Calu3 (cell line): ENCODE measurements around the gene PAX2. TPM values are rescaled to one million over a fixed set of nuclear protein-coding genes. Genes with fewer than 3 reads are reported as not detected.

ENCODE experiments used
- BruUV-seq: library from RNA; stranded (reverse); fragments of 400-500 nt; replicated peaks from 2 replicates; lab custom pipeline; 2021; lab: Mats Ljungman, UMichigan
- CTCF ChIA-PET: fragments of 300-600 bp; sonication (Branson Sonifier 250); formaldehyde crosslinking; loops from one replicate; lab custom pipeline; 2022; ENCODE audit warnings: antibody characterized with exemption; lab: Charles Lee
- DNase-seq: peaks from one replicate; pipeline ENCODE4 v3.0.0; 2022
- H3K27ac Mint-ChIP-seq: one replicate; pipeline ENCODE4 v1.8.0; 2022; ENCODE audit warnings: mixed read lengths; ENCODE audit not compliant: unreplicated experiment
- H3K27me3 Mint-ChIP-seq: one replicate; pipeline ENCODE4 v1.8.0; 2022; ENCODE audit warnings: mixed read lengths; ENCODE audit not compliant: unreplicated experiment
- H3K36me3 Mint-ChIP-seq: one replicate; pipeline ENCODE4 v1.8.0; 2022; ENCODE audit warnings: mild to moderate bottlenecking, moderate library complexity, mixed read lengths; ENCODE audit not compliant: insufficient read depth, unreplicated experiment
- H3K4me1 Mint-ChIP-seq: one replicate; pipeline ENCODE4 v1.8.0; 2022; ENCODE audit warnings: mild to moderate bottlenecking, low read depth, mixed read lengths; ENCODE audit not compliant: unreplicated experiment
- H3K4me3 Mint-ChIP-seq: one replicate; pipeline ENCODE4 v1.8.0; 2022; ENCODE audit warnings: mild to moderate bottlenecking, low read depth, moderate library complexity, mixed read lengths; ENCODE audit not compliant: unreplicated experiment
- H3K9me3 Mint-ChIP-seq: one replicate; pipeline ENCODE4 v1.8.0; 2022; ENCODE audit warnings: low read depth, mixed read lengths; ENCODE audit not compliant: unreplicated experiment
- CTCF ChIP-seq: fragments of 200-600 bp; IDR thresholded peaks from one replicate; pipeline ENCODE4 v1.8.0; 2022; ENCODE audit warnings: antibody characterized with exemption; ENCODE audit not compliant: unreplicated experiment
- intact Hi-C: fragments of 100-400 bp; cut with micrococcal nuclease; formaldehyde crosslinking; loops from one replicate; pipeline ENCODE4 v1.10.0; 2022; ENCODE audit not compliant: unreplicated experiment
- total RNA-seq: library from RNA; stranded (reverse); gene quantifications from 2 replicates; pipeline ENCODE4 v1.2.3, GENCODE V29; 2022

The PAX2 gene
- total RNA-seq, 1 experiment from 2014 or later = not detected

- H3K36me3 Mint-ChIP-seq = no peaks in the 10 kb centered on the region
- CTCF ChIA-PET = no interaction called here
- TF ChIP-seq CTCF = no peak
- intact Hi-C loops = no loop called here
- peaks cover 8% of the 10 kb centered on the region for H3K4me1 Mint-ChIP-seq
- H3K9me3 Mint-ChIP-seq = no peaks in the 10 kb centered on the region
- no TSS peak for BruUV-seq
- H3K27ac Mint-ChIP-seq = no peak overlapping the region
- H3K27me3 Mint-ChIP-seq = peaks cover 98% of the 10 kb centered on the region
- H3K4me3 Mint-ChIP-seq = no peak overlapping the region
- DNase-seq = no peak
Observed at GRCh38 chr10:100807241-100807951, 62.0 kb downstream of the PAX2 start.

- no peak overlapping the region for H3K4me3 Mint-ChIP-seq
- no peaks in the 10 kb centered on the region for H3K9me3 Mint-ChIP-seq
- TF ChIP-seq CTCF = no peak
- no TSS peak for BruUV-seq
- H3K4me1 Mint-ChIP-seq = no peaks in the 10 kb centered on the region
- H3K27me3 Mint-ChIP-seq = peaks cover 98% of the 10 kb centered on the region
- no peak overlapping the region for H3K27ac Mint-ChIP-seq
- no peaks in the 10 kb centered on the region for H3K36me3 Mint-ChIP-seq
- CTCF ChIA-PET = no interaction called here
- no peak for DNase-seq
- intact Hi-C loops = no loop called here
Observed at GRCh38 chr10:100808876-100809275, 63.5 kb downstream of the PAX2 start.

GRCh38 chr10:100810091-100810834 lies 64.9 kb downstream of the PAX2 start:
- no peak for TF ChIP-seq CTCF
- intact Hi-C loops = no loop called here
- Mint-ChIP-seq H3K27ac (no peak overlapping the region), H3K36me3 (no peaks in the 10 kb centered on the region), H3K4me3 (no peak overlapping the region), H3K4me1 (no peaks in the 10 kb centered on the region), H3K27me3 (peaks cover 98% of the 10 kb centered on the region), H3K9me3 (no peaks in the 10 kb centered on the region)
- CTCF ChIA-PET = no interaction called here
- DNase-seq = no peak
- BruUV-seq = no TSS peak

GRCh38 chr10:100810835-100811116 lies 65.4 kb downstream of the PAX2 start:
- Mint-ChIP-seq H3K4me3 (no peak overlapping the region), H3K36me3 (no peaks in the 10 kb centered on the region), H3K27ac (no peak overlapping the region), H3K27me3 (peaks cover 98% of the 10 kb centered on the region), H3K4me1 (no peaks in the 10 kb centered on the region), H3K9me3 (no peaks in the 10 kb centered on the region)
- CTCF ChIA-PET = no interaction called here
- no TSS peak for BruUV-seq
- TF ChIP-seq CTCF = no peak
- intact Hi-C loops = no loop called here
- no peak for DNase-seq
